HEK293 (cell line): ENCODE results near the gene PDE12.
A peak's percentile ranks its signal among the peaks of the same experiment; 100 is the strongest.

Experiments
- FEZF1 ChIP-seq: fragments of 450-650 bp; formaldehyde crosslinking; IDR thresholded peaks from 2 replicates; pipeline ENCODE4 v1.5.1; 2016; ENCODE audit warnings: missing biosample characterization, missing genetic modification characterization
- GLIS2 ChIP-seq: fragments of 450-650 bp; formaldehyde crosslinking; IDR thresholded peaks from 2 replicates; pipeline ENCODE4 v1.5.1; 2016; ENCODE audit warnings: missing biosample characterization, missing genetic modification characterization
- HOXC10 ChIP-seq: sonication (generic); formaldehyde crosslinking; IDR thresholded peaks from 2 replicates; pipeline ENCODE4 v1.8.1; 2023; ENCODE audit warnings: mild to moderate bottlenecking, missing genetic modification reagents
- PRDM1 ChIP-seq: fragments of 450-650 bp; formaldehyde crosslinking; IDR thresholded peaks from 2 replicates; pipeline ENCODE4; 2016; ENCODE audit warnings: missing biosample characterization, missing genetic modification characterization
- ZBTB8A ChIP-seq: fragments of 450-650 bp; formaldehyde crosslinking; IDR thresholded peaks from 2 replicates; pipeline ENCODE4 v1.5.1; 2016; ENCODE audit warnings: missing biosample characterization, missing genetic modification characterization
- ZEB2 ChIP-seq: fragments of 450-650 bp; formaldehyde crosslinking; IDR thresholded peaks from 2 replicates; pipeline ENCODE4 v1.5.1; 2016; ENCODE audit warnings: missing biosample characterization, missing genetic modification characterization
- ZNF112 ChIP-seq: fragments of 450-650 bp; formaldehyde crosslinking; IDR thresholded peaks from 2 replicates; pipeline ENCODE4 v1.5.0; 2017; ENCODE audit warnings: missing biosample characterization, missing genetic modification characterization
- ZNF175 ChIP-seq: fragments of 450-650 bp; formaldehyde crosslinking; IDR thresholded peaks from 2 replicates; pipeline ENCODE4 v1.5.1; 2016; ENCODE audit warnings: missing biosample characterization, missing genetic modification characterization
- ZNF335 ChIP-seq: fragments of 450-650 bp; formaldehyde crosslinking; conservative IDR thresholded peaks from 2 replicates; pipeline ENCODE4 v1.5.1; 2016; ENCODE audit warnings: missing biosample characterization, missing genetic modification characterization
- ZNF416 ChIP-seq: fragments of 450-650 bp; formaldehyde crosslinking; IDR thresholded peaks from 2 replicates; pipeline ENCODE4 v1.5.1; 2016; ENCODE audit warnings: missing biosample characterization, missing genetic modification characterization
- ZNF548 ChIP-seq: fragments of 450-650 bp; formaldehyde crosslinking; IDR thresholded peaks from 2 replicates; pipeline ENCODE4 v1.5.1; 2016; ENCODE audit warnings: missing biosample characterization, missing genetic modification characterization
- ZNF549 ChIP-seq: fragments of 450-650 bp; IDR thresholded peaks from 2 replicates; pipeline ENCODE4 v1.5.1; 2018; ENCODE audit warnings: missing biosample characterization, missing genetic modification characterization, mild to moderate bottlenecking, inconsistent platforms, moderate library complexity
- ZNF610 ChIP-seq: fragments of 450-650 bp; formaldehyde crosslinking; IDR thresholded peaks from 2 replicates; pipeline ENCODE4 v1.5.1; 2016; ENCODE audit warnings: missing biosample characterization, missing genetic modification characterization, borderline replicate concordance
- ZNF837 ChIP-seq: fragments of 450-650 bp; formaldehyde crosslinking; IDR thresholded peaks from 2 replicates; pipeline ENCODE4 v1.5.1; 2016; ENCODE audit warnings: missing biosample characterization, missing genetic modification characterization
- ZNF843 ChIP-seq: fragments of 450-650 bp; formaldehyde crosslinking; IDR thresholded peaks from 2 replicates; pipeline ENCODE4 v1.5.1; 2016; ENCODE audit warnings: missing biosample characterization, missing genetic modification characterization
- TF ChIP-seq, protein P1 (sequence below): fragments of 450-650 bp; formaldehyde crosslinking; conservative IDR thresholded peaks from 2 replicates; pipeline ENCODE4 v1.5.1; 2016; ENCODE audit warnings: low read depth, missing biosample characterization, missing genetic modification characterization
- TF ChIP-seq, protein P2 (sequence below): IDR thresholded peaks from 2 replicates; pipeline ENCODE4 v1.6.1; 2011; ENCODE audit warnings: mild to moderate bottlenecking, low read depth, low read length, borderline replicate concordance
- TF ChIP-seq, protein P3 (sequence below): fragments of 450-650 bp; formaldehyde crosslinking; IDR thresholded peaks from 2 replicates; pipeline ENCODE4 v1.5.1; 2016; ENCODE audit warnings: missing biosample characterization, missing genetic modification characterization
- TF ChIP-seq, protein P4 (sequence below): fragments of 450-650 bp; formaldehyde crosslinking; IDR thresholded peaks from 2 replicates; pipeline ENCODE4 v1.5.1; 2016; ENCODE audit warnings: missing biosample characterization, missing genetic modification characterization
- TF ChIP-seq, protein P5 (sequence below): fragments of 450-650 bp; formaldehyde crosslinking; IDR thresholded peaks from 2 replicates; pipeline ENCODE4 v1.5.1; 2016; ENCODE audit warnings: missing biosample characterization, missing genetic modification characterization

The PDE12 gene

DNA sequence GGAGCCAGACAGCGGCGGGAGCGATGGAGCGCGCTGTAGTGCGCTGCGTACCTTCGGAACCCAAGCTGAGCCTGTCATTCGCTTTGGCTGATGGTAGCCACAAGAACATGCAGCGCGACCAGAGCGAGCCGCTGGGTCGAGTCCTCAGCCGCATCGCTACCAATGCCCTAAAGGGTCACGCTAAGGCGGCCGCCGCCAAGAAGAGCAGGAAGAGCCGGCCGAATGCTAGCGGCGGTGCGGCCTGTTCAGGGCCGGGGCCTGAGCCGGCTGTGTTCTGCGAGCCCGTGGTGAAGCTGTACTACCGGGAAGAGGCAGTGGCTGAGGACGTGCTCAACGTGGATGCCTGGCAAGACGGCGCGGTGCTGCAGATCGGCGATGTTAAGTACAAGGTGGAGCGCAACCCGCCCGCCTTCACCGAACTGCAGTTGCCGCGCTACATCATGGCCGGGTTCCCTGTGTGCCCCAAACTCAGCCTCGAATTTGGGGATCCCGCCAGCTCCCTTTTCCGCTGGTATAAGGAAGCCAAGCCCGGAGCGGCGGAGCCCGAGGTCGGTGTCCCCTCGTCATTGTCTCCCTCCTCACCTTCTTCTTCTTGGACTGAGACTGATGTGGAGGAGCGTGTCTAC, 498 bp downstream of the PDE12 start (continued):
- no peak for TF ChIP-seq ZNF416 (tag by site-specific recombination)
- no peak for TF ChIP-seq ZNF549 (tag by site-specific recombination)
- no peak for TF ChIP-seq PRDM1
- TF ChIP-seq, protein P1, sequence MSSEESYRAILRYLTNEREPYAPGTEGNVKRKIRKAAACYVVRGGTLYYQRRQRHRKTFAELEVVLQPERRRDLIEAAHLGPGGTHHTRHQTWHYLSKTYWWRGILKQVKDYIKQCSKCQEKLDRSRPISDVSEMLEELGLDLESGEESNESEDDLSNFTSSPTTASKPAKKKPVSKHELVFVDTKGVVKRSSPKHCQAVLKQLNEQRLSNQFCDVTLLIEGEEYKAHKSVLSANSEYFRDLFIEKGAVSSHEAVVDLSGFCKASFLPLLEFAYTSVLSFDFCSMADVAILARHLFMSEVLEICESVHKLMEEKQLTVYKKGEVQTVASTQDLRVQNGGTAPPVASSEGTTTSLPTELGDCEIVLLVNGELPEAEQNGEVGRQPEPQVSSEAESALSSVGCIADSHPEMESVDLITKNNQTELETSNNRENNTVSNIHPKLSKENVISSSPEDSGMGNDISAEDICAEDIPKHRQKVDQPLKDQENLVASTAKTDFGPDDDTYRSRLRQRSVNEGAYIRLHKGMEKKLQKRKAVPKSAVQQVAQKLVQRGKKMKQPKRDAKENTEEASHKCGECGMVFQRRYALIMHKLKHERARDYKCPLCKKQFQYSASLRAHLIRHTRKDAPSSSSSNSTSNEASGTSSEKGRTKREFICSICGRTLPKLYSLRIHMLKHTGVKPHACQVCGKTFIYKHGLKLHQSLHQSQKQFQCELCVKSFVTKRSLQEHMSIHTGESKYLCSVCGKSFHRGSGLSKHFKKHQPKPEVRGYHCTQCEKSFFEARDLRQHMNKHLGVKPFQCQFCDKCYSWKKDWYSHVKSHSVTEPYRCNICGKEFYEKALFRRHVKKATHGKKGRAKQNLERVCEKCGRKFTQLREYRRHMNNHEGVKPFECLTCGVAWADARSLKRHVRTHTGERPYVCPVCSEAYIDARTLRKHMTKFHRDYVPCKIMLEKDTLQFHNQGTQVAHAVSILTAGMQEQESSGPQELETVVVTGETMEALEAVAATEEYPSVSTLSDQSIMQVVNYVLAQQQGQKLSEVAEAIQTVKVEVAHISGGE (tag by site-specific recombination) = no peak
- no peak for TF ChIP-seq ZEB2
- TF ChIP-seq ZNF335 = 0 out of 2 replicates have a peak, but pooled peaks have one; percentile 40
- TF ChIP-seq, protein P2, sequence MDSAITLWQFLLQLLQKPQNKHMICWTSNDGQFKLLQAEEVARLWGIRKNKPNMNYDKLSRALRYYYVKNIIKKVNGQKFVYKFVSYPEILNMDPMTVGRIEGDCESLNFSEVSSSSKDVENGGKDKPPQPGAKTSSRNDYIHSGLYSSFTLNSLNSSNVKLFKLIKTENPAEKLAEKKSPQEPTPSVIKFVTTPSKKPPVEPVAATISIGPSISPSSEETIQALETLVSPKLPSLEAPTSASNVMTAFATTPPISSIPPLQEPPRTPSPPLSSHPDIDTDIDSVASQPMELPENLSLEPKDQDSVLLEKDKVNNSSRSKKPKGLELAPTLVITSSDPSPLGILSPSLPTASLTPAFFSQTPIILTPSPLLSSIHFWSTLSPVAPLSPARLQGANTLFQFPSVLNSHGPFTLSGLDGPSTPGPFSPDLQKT = no peak
- no peak for TF ChIP-seq ZNF610 (tag by site-specific recombination)
- no peak for TF ChIP-seq ZNF843 (tag by site-specific recombination)
- no peak for TF ChIP-seq ZNF837 (tag by site-specific recombination)
- TF ChIP-seq ZNF175 (tag by site-specific recombination) = no peak
- TF ChIP-seq HOXC10 (CRISPR knock-in tag) = no peak
- TF ChIP-seq ZBTB8A (tag by site-specific recombination) = no peak
- no peak for TF ChIP-seq ZNF548
- TF ChIP-seq ZNF112 (tag by site-specific recombination) = no peak
- TF ChIP-seq, protein P3, sequence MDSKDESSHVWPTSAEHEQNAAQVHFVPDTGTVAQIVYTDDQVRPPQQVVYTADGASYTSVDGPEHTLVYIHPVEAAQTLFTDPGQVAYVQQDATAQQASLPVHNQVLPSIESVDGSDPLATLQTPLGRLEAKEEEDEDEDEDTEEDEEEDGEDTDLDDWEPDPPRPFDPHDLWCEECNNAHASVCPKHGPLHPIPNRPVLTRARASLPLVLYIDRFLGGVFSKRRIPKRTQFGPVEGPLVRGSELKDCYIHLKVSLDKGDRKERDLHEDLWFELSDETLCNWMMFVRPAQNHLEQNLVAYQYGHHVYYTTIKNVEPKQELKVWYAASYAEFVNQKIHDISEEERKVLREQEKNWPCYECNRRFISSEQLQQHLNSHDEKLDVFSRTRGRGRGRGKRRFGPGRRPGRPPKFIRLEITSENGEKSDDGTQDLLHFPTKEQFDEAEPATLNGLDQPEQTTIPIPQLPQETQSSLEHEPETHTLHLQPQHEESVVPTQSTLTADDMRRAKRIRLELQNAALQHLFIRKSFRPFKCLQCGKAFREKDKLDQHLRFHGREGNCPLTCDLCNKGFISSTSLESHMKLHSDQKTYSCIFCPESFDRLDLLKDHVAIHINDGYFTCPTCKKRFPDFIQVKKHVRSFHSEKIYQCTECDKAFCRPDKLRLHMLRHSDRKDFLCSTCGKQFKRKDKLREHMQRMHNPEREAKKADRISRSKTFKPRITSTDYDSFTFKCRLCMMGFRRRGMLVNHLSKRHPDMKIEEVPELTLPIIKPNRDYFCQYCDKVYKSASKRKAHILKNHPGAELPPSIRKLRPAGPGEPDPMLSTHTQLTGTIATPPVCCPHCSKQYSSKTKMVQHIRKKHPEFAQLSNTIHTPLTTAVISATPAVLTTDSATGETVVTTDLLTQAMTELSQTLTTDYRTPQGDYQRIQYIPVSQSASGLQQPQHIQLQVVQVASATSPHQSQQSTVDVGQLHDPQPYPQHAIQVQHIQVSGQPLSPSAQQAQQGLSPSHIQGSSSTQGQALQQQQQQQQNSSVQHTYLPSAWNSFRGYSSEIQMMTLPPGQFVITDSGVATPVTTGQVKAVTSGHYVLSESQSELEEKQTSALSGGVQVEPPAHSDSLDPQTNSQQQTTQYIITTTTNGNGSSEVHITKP (tag by site-specific recombination) = no peak
- TF ChIP-seq, protein P4, sequence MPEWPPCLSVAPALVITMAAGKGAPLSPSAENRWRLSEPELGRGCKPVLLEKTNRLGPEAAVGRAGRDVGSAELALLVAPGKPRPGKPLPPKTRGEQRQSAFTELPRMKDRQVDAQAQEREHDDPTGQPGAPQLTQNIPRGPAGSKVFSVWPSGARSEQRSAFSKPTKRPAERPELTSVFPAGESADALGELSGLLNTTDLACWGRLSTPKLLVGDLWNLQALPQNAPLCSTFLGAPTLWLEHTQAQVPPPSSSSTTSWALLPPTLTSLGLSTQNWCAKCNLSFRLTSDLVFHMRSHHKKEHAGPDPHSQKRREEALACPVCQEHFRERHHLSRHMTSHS = no peak
- no peak for TF ChIP-seq FEZF1 (tag by site-specific recombination)
- TF ChIP-seq, protein P5, sequence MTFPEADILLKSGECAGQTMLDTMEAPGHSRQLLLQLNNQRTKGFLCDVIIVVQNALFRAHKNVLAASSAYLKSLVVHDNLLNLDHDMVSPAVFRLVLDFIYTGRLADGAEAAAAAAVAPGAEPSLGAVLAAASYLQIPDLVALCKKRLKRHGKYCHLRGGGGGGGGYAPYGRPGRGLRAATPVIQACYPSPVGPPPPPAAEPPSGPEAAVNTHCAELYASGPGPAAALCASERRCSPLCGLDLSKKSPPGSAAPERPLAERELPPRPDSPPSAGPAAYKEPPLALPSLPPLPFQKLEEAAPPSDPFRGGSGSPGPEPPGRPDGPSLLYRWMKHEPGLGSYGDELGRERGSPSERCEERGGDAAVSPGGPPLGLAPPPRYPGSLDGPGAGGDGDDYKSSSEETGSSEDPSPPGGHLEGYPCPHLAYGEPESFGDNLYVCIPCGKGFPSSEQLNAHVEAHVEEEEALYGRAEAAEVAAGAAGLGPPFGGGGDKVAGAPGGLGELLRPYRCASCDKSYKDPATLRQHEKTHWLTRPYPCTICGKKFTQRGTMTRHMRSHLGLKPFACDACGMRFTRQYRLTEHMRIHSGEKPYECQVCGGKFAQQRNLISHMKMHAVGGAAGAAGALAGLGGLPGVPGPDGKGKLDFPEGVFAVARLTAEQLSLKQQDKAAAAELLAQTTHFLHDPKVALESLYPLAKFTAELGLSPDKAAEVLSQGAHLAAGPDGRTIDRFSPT (tag by site-specific recombination) = no peak
- no peak for TF ChIP-seq GLIS2 (tag by site-specific recombination)
